Fibroblast of the conjunctiva (primary cell): ENCODE data around the gene CELSR2.
"Not testable (repeated sequence)": the region's sequence is repeated elsewhere in the genome, so short reads cannot be mapped to it uniquely, and the experiment has no call there.

Experiments
- DNase-seq: peaks from one replicate; pipeline ENCODE4 v3.0.0-alpha.2; 2010; ENCODE audit warnings: low read depth

The CELSR2 gene

DNA sequence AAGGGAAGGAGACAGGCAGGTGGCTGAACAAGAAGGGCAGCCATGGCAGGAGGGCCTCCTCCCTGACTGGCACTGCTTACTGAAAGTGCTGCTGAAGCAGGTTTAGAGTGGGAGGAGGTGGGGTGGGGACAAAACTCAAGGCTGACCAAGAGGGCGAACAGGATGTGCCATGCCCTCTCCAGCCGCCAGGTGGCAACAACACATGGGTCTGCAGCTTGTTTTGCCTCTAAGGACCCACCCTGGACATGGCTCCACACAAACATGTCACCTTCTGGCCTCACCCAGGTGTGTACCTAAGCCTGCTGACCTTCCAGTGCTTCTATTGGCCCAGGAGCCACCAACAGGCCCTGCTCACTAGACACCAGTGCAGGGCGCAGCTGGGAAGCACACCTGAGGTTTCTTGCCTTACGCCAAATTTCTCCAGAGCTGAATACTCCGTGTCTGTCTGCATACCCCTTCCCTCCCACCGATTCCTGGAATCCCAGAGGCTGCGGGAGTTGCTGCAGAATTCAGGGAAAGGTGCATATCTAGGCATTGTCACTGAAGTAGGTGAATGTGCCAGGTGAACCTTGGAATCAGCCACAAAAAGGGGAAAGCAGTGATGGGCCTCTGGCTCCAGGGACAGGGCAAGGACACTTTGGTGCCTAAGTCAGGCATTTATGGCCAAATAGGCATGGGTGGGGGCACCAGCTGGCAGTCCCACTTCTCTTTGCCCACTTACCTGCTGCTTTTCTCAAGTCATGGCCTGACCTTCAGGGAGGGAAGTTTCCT is 28.3 kb downstream of the CELSR2 start:
- DNase-seq: peak; percentile 54

DNA sequence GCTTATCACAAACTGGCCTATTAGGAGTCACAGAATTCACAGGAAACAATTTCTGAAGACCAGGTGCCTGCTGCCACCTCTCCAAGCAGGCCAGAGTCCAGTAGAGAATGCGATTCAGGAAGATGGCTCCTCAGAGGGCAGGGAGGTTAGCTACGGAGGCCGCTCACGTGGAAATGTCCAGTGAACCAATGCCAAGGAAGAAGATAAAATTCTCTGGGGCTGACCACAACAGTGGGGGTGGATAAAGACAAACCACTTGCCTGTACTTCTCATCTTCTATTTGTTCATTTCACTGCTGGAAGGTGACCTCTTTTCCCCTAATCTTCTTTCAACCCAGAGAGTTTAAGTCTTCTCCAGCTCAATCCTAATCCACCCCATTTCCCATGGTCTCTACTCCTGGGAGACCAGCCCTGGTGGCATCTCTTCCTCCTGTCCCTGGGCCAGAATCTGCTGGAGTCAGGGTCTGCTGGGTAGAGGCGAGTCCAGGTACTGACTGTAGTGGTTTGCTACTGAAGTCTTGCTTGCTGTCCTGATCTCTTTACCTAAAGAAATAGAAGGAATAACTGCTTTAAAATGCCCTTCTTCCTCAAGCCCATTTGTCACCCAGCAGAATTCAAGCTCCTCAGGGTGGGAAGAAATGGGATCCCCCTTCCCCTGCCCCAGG is 30.4 kb downstream of the CELSR2 start:
- DNase-seq: no peak

DNA sequence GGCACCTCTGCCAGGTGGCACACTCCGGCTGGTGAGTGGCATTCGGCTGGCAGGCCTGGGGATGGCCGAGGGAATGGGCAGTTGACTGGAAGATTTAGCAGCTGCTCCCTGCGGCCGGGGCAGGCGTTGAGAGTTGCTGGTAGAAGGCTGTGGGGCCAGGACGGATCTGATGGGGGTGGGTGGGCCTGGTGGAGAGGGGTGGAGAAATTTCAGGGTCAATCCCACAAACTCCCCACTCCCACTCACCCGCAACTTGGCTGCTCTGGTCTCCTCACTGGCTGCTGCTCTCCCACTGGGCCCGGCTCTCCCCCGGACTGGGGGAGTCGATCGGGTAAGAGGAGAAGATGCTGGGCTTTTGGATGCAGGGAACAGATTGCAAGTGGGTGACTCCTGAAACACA is 31.5 kb downstream of the CELSR2 start:
- DNase-seq: no peak

DNA sequence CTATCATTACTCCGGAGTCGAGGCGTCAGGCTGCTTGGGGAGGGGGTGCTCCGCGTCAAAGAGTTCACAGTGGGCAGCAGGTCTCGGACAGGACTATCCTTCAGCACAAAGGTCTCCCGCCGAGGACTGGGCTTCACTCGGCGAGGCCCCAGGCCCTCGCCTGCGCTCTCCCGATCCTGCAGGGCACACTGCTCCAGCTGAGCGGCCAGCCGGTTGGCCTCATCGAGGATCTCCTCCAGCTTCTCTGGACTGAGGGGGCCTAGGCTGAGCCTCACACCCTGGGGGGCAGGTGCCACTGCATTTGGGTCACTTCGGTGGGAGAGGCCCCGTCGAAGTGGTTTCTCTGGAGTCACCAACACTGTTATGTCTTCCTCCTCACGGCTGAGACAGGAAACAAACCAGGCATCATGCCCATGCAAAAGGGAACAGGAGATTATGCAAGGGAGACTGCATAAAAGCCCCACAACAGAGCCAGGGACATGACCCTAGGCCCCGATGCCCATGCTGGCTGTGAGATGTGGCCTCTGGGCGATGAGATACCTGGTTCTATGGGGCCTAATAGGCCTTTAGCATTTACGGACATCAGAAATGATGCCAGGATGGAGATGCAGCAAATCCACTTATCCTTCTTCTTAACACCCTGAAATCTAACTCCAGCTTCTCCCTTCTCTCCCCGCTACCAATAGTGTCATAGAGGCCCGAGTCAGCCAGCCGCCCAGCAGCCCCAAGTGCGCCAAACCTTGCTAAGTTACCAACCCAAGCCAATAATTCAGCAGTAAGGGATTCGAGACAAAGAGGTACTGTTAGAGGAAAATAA is 32.5 kb downstream of the CELSR2 start:
- DNase-seq: no peak

DNA sequence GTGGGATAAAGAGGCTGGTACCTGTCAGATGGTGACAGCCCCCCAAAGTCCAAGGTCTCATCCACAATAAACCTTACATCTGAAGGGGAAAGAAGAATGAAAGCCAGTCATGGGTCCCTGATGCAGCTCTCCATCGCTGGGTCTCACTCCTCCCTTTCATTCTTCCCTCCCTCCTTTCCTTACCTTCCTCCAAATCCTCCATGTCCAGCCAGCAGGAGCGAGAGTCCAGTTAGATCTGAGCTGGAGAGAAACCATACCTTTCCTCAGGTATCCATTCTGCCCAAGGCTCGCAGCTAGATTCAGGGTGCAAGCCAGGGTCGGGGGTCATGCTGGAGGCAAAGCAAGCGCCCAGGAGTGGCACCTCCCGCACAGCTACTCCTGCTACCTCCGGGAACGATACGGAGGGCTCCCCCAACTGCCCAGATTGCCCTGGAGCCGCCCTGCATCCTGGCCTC is 33.2 kb downstream of the CELSR2 start:
- no peak for DNase-seq

DNA sequence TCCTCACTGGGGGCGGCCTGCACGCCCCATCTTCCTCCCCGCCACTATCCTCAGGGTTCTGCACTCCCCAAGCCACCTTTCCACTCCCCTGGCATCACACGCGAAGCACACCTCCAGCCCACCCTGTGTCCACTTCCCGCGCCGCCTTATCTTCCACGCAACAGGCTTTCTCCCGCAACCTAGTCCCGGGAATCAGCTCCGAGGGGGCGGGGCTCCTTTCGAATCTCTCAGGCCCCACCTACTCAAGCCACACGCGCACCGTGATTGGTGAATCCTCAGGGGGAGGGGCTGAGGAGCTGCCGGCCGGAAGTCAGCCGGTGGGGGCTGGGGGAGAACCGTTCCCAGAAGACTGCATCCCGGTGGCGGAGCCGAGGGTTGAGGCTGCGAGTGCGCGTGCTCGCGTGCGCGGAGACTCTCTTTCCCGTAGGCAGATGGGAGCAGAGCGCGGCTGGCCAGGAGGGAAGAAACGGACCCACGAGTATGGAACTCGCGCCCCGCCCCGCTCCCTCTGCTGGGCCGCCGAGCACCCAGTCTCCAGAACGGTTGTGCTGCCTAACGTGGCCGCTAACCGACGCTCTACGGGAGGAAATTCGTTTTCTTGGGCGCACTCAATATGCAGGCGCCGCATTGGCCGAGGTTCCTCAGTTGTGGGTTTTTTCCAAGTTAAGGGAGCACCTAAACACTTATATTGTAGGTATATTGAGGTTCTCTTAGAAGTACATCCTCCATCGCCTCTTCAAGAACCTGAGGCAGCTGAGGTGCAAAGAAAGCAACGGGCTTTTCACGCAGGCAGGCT is 33.8 kb downstream of the CELSR2 start, which contains the start of gene PSRC1:
Gene PSRC1, minus strand, starts transcription at position 194 of the 796 bp plus-strand sequence.
- DNase-seq: peak; percentile 93

DNA sequence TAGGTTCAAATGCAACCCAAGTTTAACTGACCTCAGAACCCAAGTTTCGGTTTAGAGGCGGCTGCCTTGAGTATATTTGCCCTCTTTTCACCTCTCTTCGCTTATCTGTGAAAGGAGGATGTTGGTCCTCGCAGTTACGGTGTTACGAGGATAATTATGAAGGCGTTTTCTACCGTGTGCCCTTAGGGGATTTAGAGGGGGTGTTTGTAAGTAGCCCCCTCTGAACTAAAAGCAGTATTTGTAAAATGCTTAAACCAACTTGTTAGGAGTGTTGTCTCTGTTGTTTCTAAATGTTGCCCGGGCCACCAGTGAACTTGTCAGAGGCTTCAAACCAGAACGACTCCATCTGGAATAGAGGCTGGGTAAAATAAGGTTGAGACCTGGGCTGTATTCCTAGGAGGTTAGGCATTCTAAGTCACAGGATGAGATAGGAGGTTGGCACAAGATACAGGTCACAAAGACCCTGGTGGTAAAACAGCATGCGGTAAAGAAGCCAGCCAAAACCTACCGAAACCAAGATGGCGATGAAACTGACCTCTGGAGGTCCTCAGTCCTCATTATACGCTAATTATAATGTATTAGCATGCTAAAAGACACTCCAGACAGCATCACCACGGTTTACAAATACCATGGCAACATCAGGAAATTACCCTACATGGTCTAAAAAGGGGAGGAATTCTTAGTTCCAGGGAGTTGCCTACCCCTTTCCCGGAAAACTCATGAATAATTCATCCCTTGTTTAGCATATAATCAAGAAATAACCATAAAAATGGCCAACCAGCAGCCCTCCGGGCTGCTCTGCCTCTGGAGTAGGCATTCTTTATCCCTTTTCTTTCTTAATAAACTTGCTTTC is 34.6 kb downstream of the CELSR2 start:
- no peak for DNase-seq

DNA sequence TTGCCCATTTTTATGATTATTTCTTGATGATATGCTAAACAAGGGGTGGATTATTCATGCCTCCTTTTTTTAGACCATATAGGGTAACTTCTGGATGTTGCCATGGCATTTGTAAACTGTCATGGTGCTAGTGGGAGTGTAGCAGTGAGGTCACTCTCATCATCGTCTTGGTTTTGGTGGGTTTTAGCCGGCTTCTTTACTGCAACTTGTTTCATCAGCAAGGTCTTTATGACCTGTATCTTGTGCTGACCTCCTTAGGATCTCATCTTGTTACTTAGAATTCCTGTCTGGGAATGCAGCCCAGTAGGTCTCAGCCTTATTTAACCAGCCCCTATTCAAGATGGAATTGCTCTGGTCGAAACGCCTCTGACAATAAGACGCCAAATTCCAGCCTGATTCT is 37.4 kb downstream of the CELSR2 start:
- not testable (repeated sequence) for DNase-seq

DNA sequence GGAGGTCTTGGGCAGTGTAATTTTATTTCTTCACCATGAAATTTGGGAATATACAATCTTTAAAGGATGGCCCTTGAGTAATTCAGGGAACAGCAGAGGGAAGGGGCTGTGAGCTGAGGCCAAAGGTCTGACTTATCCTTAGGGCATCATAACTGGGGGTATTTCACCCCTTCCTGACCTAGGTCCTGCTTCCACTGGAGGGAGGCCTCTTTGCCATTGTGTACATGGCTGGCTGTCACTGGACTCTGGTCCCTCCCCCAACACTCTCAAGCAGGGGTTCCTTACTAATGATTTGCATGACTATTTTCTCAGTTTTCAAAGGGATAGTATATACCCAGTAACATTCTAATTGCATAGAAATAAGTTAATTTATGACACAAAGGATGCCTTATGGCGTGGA is 40.8 kb downstream of the CELSR2 start:
- no peak for DNase-seq

DNA sequence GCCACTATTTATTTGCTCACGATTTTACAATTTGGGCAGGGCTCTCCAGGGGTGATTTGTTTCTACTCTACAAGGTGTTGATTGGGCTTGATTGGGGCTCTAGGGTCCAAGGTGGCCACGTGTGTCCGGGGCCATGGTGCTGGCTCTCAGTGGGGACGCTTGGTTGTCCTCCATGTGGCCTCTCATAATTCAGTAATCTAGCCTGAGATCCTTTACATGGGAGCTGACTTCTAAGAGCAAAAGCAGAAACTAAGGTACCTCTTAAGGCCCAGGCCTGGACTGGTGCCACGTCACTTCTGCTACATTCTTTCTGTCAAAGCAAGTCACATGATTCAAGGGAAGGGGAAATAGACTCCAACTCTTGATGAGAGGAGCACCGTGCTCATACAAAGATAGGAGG is 41.7 kb downstream of the CELSR2 start:
- no peak for DNase-seq

DNA sequence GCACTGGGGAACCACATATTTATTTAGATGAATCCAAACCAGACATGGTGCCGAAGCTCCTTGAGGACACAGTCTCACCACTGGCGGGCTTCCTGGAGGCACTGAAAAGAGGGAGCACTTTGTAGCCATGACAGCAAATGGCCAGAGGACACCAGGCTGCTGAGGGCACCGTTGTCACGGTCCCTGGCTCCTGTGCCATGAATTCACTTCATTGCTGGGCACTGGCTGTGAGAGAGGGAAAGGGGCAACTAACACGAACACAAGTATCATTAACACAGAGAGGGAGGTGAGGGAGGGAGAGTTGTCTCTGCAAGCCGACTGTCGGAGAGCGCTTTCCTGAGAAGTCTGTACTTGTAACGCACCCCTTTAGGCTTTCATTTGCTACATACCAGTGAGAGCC is 43.0 kb downstream of the CELSR2 start:
- no peak for DNase-seq

DNA sequence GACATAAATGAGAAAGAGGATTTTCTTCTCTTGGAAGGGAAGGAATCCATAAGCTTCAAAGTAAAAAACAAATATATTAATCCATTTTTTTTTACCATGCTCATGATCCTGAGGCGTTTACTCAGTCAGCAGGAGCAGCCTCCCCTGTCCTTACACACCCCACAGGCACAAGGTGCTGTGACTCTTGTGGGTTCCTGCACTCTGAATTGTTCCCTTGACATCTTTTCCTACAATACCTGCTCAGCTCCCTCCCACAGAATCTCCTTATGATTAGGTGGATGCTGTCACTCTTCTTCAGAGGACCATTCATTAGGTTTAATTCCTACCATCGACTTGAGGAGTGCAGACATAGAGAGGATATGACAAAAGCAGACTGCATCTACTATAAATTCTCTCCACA is 43.7 kb downstream of the CELSR2 start:
- DNase-seq: no peak

DNA sequence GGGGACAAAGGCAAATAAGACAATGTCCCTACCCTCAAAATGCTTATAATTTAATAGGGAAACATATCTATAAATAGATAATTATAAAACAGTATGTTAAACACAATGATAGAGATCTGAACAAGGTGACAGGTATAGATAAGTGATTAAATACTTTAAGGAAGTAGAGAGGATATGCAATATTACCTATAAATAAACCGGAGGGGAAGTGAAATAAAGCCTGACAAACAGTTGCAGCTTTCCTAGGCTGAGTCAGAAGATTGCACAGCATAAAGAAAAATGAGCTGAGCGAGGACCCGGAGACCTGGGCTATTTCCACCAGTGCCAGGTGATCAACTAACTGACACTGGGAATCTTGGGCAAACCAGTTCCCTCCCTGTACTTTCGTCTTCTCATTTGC is 45.1 kb downstream of the CELSR2 start:
- DNase-seq: no peak

DNA sequence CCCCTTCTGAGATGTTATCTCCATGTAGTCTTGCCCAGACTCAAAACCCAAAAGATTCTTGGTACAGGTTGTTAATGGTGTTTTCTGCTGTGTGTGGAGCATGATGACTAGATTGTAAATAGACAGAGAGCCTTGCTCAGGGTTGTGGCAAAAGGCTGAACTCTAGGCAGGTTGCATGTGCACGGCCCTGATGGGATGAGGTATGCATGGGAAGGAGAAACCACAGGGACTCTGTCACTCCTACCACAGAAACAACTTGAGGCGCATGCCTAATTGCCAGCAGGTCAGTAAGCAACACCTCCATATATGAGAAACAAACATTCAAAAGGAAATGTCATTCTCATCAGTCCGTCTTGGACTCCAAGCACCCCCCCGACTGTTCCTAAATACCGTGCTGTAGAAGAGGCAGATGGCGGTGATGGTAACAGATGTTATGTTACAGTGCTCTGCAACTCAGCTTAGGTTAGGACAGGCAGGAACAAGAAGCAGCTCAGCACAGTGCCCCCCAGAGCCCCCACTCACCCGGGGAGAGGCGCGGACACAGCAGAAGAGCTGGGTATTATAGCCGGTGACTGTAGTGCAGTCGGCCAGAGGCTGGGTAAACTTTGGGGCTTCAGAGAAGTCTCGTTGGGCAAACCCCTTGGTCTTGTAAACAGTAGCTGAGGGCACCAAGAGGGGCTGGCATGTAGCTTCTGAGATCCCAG is 46.5 kb downstream of the CELSR2 start:
- no peak for DNase-seq

DNA sequence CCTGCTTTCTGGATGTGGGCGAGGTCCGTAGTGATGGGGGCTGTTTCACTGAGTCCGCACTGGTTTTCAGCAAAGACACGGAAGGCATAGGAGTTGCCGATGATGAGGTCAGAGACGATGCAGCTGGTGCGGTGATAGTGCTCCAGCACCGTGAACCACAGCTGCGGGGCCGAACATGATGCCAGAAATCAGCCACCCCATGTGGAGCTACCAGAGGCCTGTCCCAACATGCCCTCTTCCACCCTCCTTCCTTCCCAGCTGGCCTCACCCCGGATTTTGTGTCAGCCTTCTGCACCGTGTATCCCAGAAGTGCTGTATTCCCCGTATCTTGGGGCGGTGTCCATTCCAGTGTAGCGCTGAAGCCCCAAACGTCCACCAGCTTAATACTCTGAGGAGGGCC is 47.4 kb downstream of the CELSR2 start:
- DNase-seq: no peak

DNA sequence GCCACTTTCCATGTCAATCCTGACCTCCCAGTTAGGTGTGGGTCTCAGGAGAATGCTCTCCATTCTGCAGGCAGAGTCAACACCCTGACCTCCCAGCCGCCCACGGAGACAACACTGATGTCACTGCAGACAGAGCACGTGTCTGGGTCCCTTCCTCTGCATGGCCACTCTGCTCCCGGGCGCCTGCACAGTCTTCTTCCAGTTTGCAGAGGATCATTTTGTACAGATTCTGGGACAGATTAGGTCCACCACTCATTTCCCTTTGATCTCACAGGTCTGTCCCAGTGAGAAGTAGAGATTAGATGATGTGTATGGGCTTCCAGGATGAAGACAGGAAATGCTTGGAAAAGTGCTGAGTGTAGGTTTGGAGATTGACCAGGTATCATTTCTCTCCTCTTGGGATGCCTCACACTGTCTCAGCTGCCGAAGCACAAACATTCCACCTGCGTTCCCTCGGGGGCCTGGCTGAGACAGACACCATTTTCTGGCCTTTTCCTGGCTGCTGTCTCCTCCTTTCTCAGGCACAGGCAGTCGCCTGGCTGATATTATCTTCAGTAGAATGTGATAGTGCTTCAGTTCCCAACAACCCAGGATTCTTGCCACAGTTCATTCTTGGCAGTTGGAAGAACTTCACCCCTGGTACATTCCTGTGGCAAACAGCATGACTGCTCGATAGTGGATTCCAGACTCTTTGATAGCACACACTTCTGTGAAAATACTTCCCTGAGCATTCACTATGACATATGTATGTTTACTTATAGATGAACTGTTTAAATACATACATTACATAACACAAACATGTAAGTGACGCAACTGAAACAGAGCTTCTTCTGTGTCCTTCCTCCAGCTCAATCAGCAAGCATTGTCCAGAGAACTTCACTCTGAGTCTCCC is 49.6 kb downstream of the CELSR2 start:
- peak; percentile 45 for DNase-seq

DNA sequence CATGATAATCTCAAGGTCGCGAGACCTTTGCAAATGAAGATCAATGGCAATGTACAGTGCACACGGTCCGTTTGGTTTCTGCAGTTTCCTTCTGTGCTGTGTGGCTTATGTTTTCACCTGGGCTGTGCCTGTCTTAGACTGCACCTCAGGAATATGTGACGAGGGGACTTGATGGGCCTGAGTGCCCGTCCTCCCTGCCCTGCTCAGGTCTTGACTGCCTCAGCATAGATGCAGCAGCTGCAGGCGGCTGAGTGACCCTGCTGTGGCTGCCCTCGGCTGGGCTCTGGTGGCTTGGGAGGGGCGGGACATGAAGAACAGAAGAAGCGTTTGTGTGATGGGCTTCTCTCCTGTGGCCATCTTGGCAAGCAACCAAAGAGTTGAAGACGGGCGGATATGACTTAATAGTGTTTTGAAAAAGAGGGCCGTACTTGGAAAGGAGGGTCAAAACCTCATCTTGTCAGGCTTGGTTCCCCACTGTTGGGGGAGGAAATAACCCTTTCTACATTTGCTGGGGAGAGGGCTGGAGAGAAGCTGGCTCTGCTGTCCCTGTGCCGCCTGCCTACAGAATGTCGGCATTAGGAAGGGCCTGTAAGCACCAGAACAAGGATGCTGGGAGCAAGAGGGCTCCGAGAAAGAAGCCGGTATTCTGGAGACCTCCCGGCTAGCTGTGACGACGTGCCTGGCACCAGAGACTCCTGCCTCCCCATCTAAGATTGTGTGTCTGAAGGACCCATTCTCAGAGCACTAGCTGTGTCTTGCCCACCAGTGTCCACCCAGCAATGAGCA is 50.4 kb downstream of the CELSR2 start:
- no peak for DNase-seq

DNA sequence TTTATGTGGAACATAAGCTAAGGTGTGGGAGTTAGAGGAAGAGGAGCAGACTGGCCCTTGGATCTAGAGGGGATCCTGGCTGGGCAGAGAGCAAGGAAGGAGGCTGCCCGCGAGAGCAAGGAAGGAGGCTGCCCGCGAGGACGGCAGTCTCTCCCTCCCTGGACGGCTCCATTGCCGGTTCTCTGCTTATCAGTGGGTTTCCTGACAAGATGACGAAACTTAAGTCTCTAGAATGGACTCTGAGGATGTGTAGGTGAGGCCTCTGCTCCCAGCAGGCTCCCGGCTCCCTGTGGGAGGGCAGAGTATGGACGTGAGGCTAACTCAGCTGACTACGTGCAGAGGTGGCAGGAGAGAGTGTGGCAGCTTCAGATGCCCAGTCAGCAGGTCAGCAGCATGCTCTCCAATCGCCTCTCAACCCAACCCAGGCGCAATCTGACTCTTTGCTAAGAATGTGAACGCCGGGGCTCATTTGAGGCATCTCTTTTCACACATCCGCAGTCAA is 51.4 kb downstream of the CELSR2 start:
- DNase-seq: no peak
